SH-SY5Y (cell line): ENCODE data around the gene GLI3.

Source experiments
- GATA2 ChIP-seq: IDR thresholded peaks from 2 replicates; pipeline ENCODE4 v1.6.1; 2011; ENCODE audit warnings: mild to moderate bottlenecking, low read depth, low read length
- GATA3 ChIP-seq: IDR thresholded peaks from 2 replicates; pipeline ENCODE4 v1.6.1; 2011; ENCODE audit warnings: low read depth, mild to moderate bottlenecking, low read length, moderate library complexity

Gene GLI3

GRCh38 chr7:42080841-42081586 lies 156.0 kb downstream of the GLI3 start:
- TF ChIP-seq GATA2, result no peak
- no peak for TF ChIP-seq GATA3

- TF ChIP-seq GATA2 (no peak), GATA3 (no peak)
Observed at GRCh38 chr7:42077271-42078135, 159.5 kb downstream of the GLI3 start.

GRCh38 chr7:42076870-42077269 lies 160.1 kb downstream of the GLI3 start:
- TF ChIP-seq GATA3 (no peak), GATA2 (no peak)

- no peak for TF ChIP-seq GATA3
- TF ChIP-seq GATA2, result no peak
Observed at GRCh38 chr7:42075418-42075817, 161.6 kb downstream of the GLI3 start.

DNA sequence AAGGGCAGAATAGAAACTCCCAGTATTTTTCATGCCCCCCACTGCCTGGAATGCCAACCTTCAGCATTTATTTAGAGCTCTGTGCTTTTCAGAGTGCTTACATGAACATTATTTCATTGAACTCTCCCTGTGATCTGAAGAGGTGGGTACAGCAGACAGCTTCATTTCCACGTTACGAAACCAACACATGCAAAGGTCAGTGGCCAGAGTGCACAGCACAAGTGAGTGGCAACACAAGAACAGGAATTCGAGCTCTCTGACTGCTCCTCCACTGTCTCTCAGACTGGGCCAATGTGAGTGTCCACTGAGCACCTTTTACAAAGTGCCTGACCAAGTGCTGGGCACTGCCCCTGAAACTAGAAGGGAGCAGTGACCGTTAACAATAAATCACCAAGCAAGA lies 162.9 kb downstream of the GLI3 start:
- TF ChIP-seq GATA2 (no peak), GATA3 (no peak)

DNA sequence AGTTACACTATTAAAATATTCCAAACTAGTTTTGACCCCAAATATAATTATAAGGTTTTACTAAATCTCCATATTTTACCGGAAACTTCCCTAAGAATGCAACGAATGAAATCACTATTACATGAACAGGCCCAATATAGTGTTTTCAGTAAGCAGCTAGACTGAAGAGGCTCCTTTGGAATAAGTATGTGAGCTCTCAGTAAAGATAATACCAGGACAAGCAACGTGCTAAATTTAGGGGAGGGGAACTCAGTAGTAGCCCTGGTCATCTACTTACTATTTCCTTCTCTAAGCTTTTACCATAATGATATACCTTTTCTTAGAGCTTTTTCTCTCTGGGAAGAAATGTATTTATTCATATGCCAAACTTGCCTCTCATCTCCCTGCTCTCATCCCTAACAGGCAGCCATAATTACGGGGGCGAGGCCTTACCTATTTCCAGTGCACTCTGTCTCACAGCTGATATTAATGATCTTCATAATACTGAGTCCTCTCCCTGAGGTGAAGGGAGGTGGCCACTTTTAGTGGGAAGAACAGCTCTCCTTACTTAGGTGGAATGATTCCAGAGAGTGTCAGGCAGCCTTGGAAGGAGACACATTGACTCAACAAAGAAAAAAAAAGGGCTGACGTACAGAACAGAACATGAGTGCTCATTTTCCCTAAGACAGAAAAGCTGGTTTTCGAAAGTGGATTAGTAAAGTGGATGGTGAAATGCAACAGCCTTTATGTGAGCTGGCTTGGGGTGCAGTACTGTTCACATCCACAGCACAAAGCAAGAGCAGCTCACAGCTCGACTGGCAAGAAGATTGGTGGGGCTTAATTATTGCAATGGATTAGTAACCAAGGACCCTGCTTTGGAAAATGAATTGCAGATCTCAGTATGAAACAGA lies 165.4 kb downstream of the GLI3 start:
- TF ChIP-seq GATA3 (no peak), GATA2 (no peak)

DNA sequence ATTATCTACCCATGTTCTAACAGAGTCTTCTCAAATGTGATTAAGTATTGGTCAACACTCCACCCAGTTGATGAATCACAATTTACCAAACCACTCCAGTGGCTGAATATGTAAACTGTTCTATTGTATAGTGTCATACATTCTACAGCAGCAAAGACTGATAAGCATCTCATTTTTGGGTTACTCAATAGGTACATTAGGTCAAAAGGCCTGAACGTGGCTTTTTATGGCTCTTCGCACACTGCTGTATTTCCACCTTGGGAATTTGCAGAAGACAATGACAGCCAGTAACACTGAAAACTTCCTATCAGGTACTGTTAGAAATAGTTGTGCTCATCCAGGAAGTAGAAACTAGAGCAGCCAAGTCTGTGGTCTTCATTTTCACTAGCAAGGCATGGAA lies 166.9 kb downstream of the GLI3 start:
- TF ChIP-seq GATA3 (no peak), GATA2 (no peak)

DNA sequence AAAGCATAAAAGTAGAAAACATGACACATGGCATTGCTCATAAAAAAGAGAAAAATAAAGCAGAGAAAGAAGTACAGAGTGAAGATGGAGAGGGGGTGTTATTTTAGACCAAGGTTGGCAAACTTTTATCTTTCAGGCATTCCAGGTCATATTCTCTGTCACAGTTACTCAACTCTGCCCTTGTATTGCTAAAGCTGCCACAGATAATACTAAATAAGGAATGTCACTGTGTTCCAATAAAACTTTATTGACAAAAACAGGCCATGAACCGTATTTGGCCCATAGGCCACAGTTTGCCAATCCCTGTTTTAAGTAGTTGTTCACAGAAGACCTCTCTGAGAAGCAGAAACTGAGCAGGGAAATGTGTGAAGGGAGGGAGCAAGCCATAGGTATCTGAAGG lies 167.4 kb downstream of the GLI3 start:
- TF ChIP-seq GATA2 (no peak), GATA3 (no peak)

DNA sequence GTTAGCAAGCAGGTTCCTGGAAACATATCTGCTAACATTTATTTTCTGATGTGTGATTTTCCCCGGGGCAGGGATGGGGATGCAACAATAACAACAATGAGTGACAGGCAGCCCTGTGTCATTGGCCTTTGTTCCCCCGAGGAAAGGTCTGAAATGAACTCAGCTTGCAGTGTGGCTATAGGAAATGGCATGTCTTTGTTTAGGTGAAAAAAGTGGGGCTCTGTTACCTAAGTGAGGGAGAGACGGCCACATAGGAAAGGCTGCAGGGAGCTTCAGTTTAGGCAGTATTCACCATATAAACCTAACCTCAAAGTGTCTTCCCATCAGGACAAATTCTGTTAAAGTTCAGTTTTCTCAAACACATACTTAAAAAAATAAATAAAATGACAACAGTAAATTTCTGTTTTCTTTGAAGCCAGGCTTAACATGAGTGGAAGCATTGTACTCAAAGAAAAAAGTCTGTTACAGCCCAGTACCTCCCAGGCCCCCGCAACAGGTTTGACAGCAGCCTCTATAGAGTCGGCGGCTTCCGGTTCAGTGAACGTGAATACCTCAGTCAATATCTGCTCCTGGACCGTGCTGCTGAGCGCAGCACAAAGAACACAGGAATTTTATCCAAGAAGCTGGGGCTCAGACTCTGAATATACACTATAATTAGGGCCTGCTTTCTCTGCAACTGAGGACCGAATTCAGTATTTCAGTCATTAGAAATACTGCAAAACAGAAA lies 168.3 kb downstream of the GLI3 start:
- TF ChIP-seq GATA2 (no peak), GATA3 (no peak)

GRCh38 chr7:42065942-42066341 lies 171.1 kb downstream of the GLI3 start:
- no peak for TF ChIP-seq GATA2
- TF ChIP-seq GATA3, result no peak

- TF ChIP-seq GATA3 (no peak), GATA2 (no peak)
Observed at GRCh38 chr7:42065015-42065414, 172.0 kb downstream of the GLI3 start.

DNA sequence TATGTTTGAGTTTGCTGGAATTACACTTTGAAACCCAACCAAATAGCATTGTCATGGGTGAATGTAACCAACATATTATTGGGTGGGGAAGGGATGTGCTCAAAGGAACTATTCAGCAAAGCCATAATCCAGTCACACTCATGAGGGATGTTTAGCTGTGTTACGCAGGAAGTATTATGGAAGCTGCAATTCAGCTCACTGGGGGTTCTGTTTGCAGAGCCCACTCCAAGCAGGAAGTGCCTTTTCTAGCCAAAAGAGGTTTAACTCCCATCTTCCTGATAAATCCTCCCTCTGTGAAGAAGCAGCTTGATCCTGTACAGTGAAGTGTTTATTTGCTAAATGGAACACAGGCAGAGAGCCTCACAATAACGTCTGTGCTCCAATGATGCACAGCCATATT lies 172.5 kb downstream of the GLI3 start:
- TF ChIP-seq GATA3 (no peak), GATA2 (no peak)

DNA sequence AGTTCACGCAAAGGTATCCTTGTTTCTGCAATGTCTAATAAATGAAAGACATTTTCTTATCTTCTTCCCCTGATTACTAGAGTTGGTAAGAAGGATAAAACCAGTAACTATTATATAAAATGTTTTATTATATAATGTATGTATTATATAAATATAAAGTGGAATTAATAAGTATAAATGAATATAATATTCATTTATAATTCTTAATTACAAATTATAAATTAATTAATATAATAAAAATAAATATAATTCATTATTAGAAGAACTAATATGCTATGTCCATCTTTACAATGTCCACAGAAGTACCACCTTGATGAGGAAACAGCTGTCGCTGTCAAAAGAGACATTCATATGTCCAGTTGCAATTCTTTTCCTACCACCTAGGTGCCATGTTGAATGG lies 177.7 kb downstream of the GLI3 start:
- no peak for TF ChIP-seq GATA3
- no peak for TF ChIP-seq GATA2
